WERI-Rb-1 (cell line): Measurements from ENCODE around the gene CCS.

Source experiments
- DNase-seq: peaks from one replicate; pipeline ENCODE4 v3.0.0-alpha.2; 2020
- H3K27ac ChIP-seq: fragments of 250-450 bp; sonication (Bioruptor Pico); 2 replicates; pipeline ENCODE4 v1.5.1; 2020; ENCODE audit warnings: mild to moderate bottlenecking, moderate library complexity
- H3K27me3 ChIP-seq: fragments of 250-450 bp; sonication (Bioruptor Pico); 2 replicates; pipeline ENCODE4 v1.5.1; 2021; ENCODE audit warnings: mild to moderate bottlenecking, low read depth, moderate library complexity; ENCODE audit not compliant: insufficient read depth, severe bottlenecking
- H3K36me3 ChIP-seq: fragments of 250-450 bp; sonication (Bioruptor Pico); 2 replicates; pipeline ENCODE4 v1.5.1; 2020; ENCODE audit warnings: mild to moderate bottlenecking, moderate library complexity
- H3K4me3 ChIP-seq: 2 replicates; pipeline ENCODE4 v1.5.1; 2011; ENCODE audit warnings: low read depth, mild to moderate bottlenecking, control low read depth, low read length
- H3K9me3 ChIP-seq: fragments of 250-450 bp; sonication (Bioruptor Pico); 2 replicates; pipeline ENCODE4 v1.5.1; 2021; ENCODE audit warnings: mild to moderate bottlenecking, moderate library complexity; ENCODE audit not compliant: severe bottlenecking
- CTCF ChIP-seq: IDR thresholded peaks from 2 replicates; pipeline ENCODE4 v1.5.1; 2011; ENCODE audit warnings: low read depth, mild to moderate bottlenecking, control low read depth, inconsistent platforms, low read length

Gene CCS

GRCh38 chr11:66653123-66653522 is 60.1 kb downstream of the CCS start:
- peaks cover 92% of the 10 kb centered on the region for H3K36me3 ChIP-seq
- no peak overlapping the region for H3K27ac ChIP-seq
- no peak for DNase-seq
- no peaks in the 10 kb centered on the region for H3K9me3 ChIP-seq
- H3K27me3 ChIP-seq = no peaks in the 10 kb centered on the region
- no peak for TF ChIP-seq CTCF
- H3K4me3 ChIP-seq = no peak overlapping the region
